ENCODE measurements around the gene SMURF1.
"Not testable (repeated sequence)": the region's sequence is repeated elsewhere in the genome, so short reads cannot be mapped to it uniquely, and the experiment has no call there.

SMURF1 gene

GRCh38 chr7:99143853-99144672 is at the start of gene SMURF1:
Gene SMURF1, minus strand, starts transcription at chr7:99144108. Its CDS starts 328 bp downstream, at chr7:99143780.
- DNase-seq: peak; percentile 86

GRCh38 chr7:99191869-99192596 is 48.1 kb upstream of the SMURF1 start:
- no peak for DNase-seq

- no peak for DNase-seq
These were observed 46.6 kb upstream of the SMURF1 start for GRCh38 chr7:99190359-99191009.

- no peak for DNase-seq
These were observed 45.3 kb upstream of the SMURF1 start for GRCh38 chr7:99189222-99189621.

GRCh38 chr7:99188221-99188620 is 44.3 kb upstream of the SMURF1 start:
- DNase-seq: no peak

GRCh38 chr7:99184532-99185218 is 40.8 kb upstream of the SMURF1 start:
- no peak for DNase-seq

GRCh38 chr7:99180067-99180650 is 36.3 kb upstream of the SMURF1 start:
- DNase-seq: no peak

- DNase-seq: no peak
These were observed 33.3 kb upstream of the SMURF1 start for GRCh38 chr7:99177165-99177564.

- no peak for DNase-seq
These were observed 29.9 kb upstream of the SMURF1 start for GRCh38 chr7:99173787-99174186.

GRCh38 chr7:99171731-99172130 is 27.8 kb upstream of the SMURF1 start:
- DNase-seq: no peak

GRCh38 chr7:99170730-99171074 is 26.8 kb upstream of the SMURF1 start:
- no peak for DNase-seq

GRCh38 chr7:99170065-99170729 is 26.3 kb upstream of the SMURF1 start:
- no peak for DNase-seq

GRCh38 chr7:99167072-99167471 is 23.2 kb upstream of the SMURF1 start:
- DNase-seq: no peak

- no peak for DNase-seq
These were observed 21.9 kb upstream of the SMURF1 start for GRCh38 chr7:99165816-99166215.

GRCh38 chr7:99163669-99164068 is 19.8 kb upstream of the SMURF1 start:
- not testable (repeated sequence) for DNase-seq

GRCh38 chr7:99156649-99157048 is 12.7 kb upstream of the SMURF1 start:
- DNase-seq: no peak

GRCh38 chr7:99155211-99155610 is 11.3 kb upstream of the SMURF1 start:
- no peak for DNase-seq

- no peak for DNase-seq
These were observed 3.1 kb upstream of the SMURF1 start for GRCh38 chr7:99146979-99147378.

GRCh38 chr7:99143521-99143852 is 421 bp downstream of the SMURF1 start:
- DNase-seq: no peak

- peak; percentile 30 for DNase-seq
These were observed 984 bp downstream of the SMURF1 start for GRCh38 chr7:99142727-99143520.
